Activated CD8-positive, alpha-beta T cell treated with anti-CD3 and anti-CD28 coated beads for 36 hours (primary cell): ENCODE results near the gene APBA1. TPM values are rescaled to one million over a fixed set of nuclear protein-coding genes. Genes with fewer than 3 reads are reported as not detected.

Source experiments
- ATAC-seq: fragments of 200-7000 bp; cut with Tn5 transposase; one replicate; pipeline ENCODE4 v1.10.0; 2021; ENCODE audit warnings: mild to moderate bottlenecking, moderate library complexity
- CTCF ChIA-PET: fragments of 350-600 bp; sonication (Branson Sonifier 250); formaldehyde crosslinking; loops from one replicate; lab custom pipeline; 2021; ENCODE audit warnings: antibody characterized with exemption; lab: Charles Lee
- POLR2A ChIA-PET: fragments of 350-600 bp; sonication (Branson Sonifier 250); formaldehyde crosslinking; loops from one replicate; lab custom pipeline; 2021; ENCODE audit warnings: antibody characterized with exemption; lab: Charles Lee
- DNase-seq: peaks from one replicate; pipeline ENCODE4 v3.0.0-alpha.2; 2020
- H3K27ac Mint-ChIP-seq: one replicate; pipeline ENCODE4 v1.8.0; 2021; ENCODE audit warnings: mild to moderate bottlenecking, mixed read lengths
- H3K27me3 Mint-ChIP-seq: one replicate; pipeline ENCODE4 v1.8.0; 2021; ENCODE audit warnings: mixed read lengths
- H3K36me3 Mint-ChIP-seq: one replicate; pipeline ENCODE4 v1.8.0; 2021; ENCODE audit warnings: low read depth, mixed read lengths
- H3K4me1 Mint-ChIP-seq: one replicate; pipeline ENCODE4 v1.8.0; 2021; ENCODE audit warnings: low read depth, mixed read lengths
- H3K4me3 Mint-ChIP-seq: one replicate; pipeline ENCODE4 v1.8.0; 2021; ENCODE audit warnings: mild to moderate bottlenecking, moderate library complexity, mixed read lengths
- H3K9me3 Mint-ChIP-seq: one replicate; pipeline ENCODE4 v1.8.0; 2021; ENCODE audit warnings: mixed read lengths
- intact Hi-C: fragments of 100-400 bp; cut with micrococcal nuclease; formaldehyde crosslinking; loops from one replicate; pipeline ENCODE4 v1.10.0; 2022
- total RNA-seq, 2 experiments: library from RNA; stranded (reverse); gene quantifications; one replicate each; pipeline ENCODE4 v1.2.3, GENCODE V29; 2021
- TF ChIP-seq, protein P1 (sequence below): fragments of 200-600 bp; IDR thresholded peaks from one replicate; pipeline ENCODE4 v1.8.0; 2022; ENCODE audit warnings: antibody characterized with exemption, mild to moderate bottlenecking

Gene APBA1
- total RNA-seq, 2 experiments from 2014 or later: 0.07 TPM; not detected in 1

DNA sequence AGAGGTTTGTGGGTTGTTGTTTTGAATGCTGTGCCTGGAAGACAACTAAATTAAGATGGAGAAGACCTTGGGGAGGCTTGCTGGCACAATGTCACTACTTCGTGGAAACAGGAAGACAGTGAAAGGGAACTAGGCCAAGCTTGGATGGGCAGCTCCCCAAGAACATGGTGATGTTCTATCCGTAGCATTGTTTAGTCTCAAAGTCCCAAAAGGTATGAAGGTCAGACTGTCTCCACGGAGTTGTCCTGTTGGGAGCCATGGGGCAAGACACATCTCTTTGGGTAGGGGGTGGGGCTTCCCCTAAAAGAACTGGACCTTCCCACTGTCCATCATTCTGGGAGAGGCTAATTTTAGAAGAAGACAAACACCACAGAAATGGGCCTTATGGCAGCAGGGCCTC, 206.7 kb downstream of the APBA1 start:
- CTCF ChIA-PET: no interaction called here
- Mint-ChIP-seq H3K9me3 (no peaks in the 10 kb centered on the region), H3K27ac (no peak overlapping the region), H3K4me3 (no peak overlapping the region), H3K36me3 (no peaks in the 10 kb centered on the region), H3K4me1 (no peaks in the 10 kb centered on the region), H3K27me3 (no peaks in the 10 kb centered on the region)
- DNase-seq: no peak
- POLR2A ChIA-PET: no interaction called here
- ATAC-seq: no peak
- TF ChIP-seq, protein P1, sequence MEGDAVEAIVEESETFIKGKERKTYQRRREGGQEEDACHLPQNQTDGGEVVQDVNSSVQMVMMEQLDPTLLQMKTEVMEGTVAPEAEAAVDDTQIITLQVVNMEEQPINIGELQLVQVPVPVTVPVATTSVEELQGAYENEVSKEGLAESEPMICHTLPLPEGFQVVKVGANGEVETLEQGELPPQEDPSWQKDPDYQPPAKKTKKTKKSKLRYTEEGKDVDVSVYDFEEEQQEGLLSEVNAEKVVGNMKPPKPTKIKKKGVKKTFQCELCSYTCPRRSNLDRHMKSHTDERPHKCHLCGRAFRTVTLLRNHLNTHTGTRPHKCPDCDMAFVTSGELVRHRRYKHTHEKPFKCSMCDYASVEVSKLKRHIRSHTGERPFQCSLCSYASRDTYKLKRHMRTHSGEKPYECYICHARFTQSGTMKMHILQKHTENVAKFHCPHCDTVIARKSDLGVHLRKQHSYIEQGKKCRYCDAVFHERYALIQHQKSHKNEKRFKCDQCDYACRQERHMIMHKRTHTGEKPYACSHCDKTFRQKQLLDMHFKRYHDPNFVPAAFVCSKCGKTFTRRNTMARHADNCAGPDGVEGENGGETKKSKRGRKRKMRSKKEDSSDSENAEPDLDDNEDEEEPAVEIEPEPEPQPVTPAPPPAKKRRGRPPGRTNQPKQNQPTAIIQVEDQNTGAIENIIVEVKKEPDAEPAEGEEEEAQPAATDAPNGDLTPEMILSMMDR: no peak
- intact Hi-C loops: no loop called here

DNA sequence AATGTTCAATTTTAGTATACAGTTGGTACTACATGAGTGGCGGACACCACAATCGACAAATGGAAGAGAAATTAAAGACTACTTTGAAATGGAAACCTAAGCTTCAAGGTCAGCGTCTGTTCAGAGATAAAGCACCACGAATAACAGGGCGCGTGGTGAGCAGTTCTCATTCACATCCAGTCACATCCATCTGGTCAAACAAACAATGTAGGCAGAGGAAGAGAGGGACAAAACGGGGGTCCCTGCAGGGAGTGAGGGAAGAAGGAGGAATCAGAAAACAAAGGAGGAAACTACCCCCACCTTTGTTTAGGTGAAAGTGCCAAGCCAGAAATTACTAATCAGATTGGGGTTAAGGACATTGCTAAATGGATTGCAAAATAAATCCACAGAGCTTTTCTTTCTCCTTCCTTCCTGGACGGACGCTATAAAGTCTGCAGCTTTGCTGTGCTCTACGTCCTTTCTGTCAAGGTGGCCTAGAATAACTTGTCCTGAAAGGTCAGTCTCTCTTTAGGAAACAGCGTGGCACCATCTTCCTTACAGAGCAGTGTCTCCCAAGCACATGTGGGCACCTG, 208.6 kb downstream of the APBA1 start:
- H3K4me3 Mint-ChIP-seq: no peak overlapping the region
- CTCF ChIA-PET: interaction anchor here (1.0 kb wide), 1 partner anchor 41 kb away, joined by 4 read pairs; no protein-coding TSS in a partner anchor

DNA sequence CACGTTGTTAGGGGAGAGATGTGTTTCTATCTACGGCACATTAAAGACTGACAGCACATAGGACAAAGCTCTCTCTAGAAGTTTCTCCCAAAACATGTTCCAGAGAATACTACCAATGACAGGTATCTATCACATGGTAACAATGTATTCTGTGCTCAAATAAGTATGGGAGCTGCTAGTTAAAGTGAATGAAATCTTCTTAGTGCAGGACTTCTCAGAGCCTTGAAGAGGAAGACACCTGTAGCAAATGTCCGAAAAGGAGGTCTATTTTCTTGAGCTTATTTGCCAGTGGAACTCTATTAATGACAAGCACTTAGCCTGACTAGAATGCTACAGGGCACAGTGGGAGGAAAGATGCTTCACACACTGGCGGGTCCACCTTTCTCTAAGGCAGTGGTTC, 209.8 kb downstream of the APBA1 start:
- intact Hi-C loops: no loop called here
- H3K36me3 Mint-ChIP-seq: no peaks in the 10 kb centered on the region
- no peak for ATAC-seq
- no peak overlapping the region for H3K27ac Mint-ChIP-seq
- ChIA-PET POLR2A (no interaction called here), CTCF (no interaction called here)
- H3K4me1 Mint-ChIP-seq: no peaks in the 10 kb centered on the region
- no peaks in the 10 kb centered on the region for H3K9me3 Mint-ChIP-seq
- no peak for DNase-seq
- no peaks in the 10 kb centered on the region for H3K27me3 Mint-ChIP-seq
- no peak overlapping the region for H3K4me3 Mint-ChIP-seq
- TF ChIP-seq, protein P1: no peak

More for the DNA sequence above, 208.6 kb downstream of the APBA1 start:
- Mint-ChIP-seq H3K27me3 (no peaks in the 10 kb centered on the region), H3K9me3 (no peaks in the 10 kb centered on the region), H3K36me3 (no peaks in the 10 kb centered on the region), H3K4me1 (no peaks in the 10 kb centered on the region), H3K27ac (no peak overlapping the region)
- ATAC-seq (no peak), DNase-seq (no peak)
- POLR2A ChIA-PET: no interaction called here
- TF ChIP-seq, protein P1: no peak
- intact Hi-C loops: no loop called here

DNA sequence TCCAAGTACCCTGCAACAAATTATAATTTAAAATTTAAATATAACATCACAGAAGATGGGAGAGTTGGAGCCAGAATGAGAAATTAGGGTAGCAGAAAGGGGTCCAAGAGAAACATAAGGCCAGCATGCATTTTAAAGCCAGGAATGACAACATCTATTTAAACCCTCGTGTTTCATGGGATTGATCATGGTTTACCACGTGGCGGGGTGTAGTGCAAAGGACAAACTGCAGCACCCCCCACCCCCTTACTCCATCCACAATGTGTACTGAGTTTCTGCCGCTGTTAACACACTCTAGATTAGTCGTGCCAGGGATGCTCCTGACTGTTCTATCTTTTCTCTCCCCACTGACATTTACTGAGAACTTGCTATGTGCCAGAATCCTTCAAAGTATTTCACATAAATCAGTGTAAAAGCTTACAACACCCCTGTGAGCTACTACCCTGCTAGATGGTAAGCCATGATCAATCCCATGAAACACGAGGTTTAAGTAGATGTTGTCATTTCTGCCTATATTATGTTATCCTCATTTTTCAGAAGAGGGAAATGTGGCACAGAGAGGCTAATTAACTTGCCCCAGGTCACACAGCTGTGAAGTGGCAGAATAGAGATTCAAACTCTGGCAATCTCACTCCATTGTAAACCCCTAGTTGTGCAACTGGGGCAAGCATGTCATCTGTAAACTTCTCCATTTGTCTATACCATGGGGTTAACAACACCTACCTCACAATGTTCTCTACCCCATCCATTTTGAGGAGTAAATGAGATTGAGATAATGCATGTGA, 210.9 kb downstream of the APBA1 start:
- H3K27ac Mint-ChIP-seq: no peak overlapping the region

DNA sequence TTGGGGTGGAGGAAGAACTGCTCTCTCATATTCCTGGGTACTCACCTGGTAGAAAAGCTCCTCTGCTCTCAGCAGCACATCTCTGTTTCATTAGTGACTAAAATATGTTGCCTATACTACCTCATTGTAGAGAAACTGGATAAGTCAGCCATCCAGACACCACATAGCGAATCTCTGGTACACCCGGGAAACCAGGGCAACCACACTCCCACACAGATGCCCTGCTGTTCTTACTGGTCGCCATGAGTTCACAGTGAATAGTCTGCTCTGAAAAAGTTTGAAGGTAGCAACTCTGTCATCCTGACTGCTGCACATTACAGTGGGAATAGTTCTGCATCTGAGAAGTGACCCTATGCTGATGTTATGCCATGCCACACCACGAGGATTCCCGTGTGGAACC, 212.2 kb downstream of the APBA1 start:
- Mint-ChIP-seq H3K36me3 (no peaks in the 10 kb centered on the region), H3K9me3 (no peaks in the 10 kb centered on the region), H3K4me3 (no peak overlapping the region), H3K27ac (no peak overlapping the region), H3K4me1 (no peaks in the 10 kb centered on the region), H3K27me3 (no peaks in the 10 kb centered on the region)
- no peak for ATAC-seq
- ChIA-PET POLR2A (no interaction called here), CTCF (no interaction called here)
- DNase-seq: no peak
- TF ChIP-seq, protein P1: no peak
- intact Hi-C loops: no loop called here

More for the DNA sequence above, 210.9 kb downstream of the APBA1 start:
- intact Hi-C loops: no loop called here
- ChIA-PET CTCF (no interaction called here), POLR2A (no interaction called here)
- H3K36me3 Mint-ChIP-seq: no peaks in the 10 kb centered on the region
- no peaks in the 10 kb centered on the region for H3K9me3 Mint-ChIP-seq
- no peaks in the 10 kb centered on the region for H3K4me1 Mint-ChIP-seq
- DNase-seq (no peak), ATAC-seq (no peak)
- H3K4me3 Mint-ChIP-seq: no peak overlapping the region
- no peaks in the 10 kb centered on the region for H3K27me3 Mint-ChIP-seq
- TF ChIP-seq, protein P1: no peak
